Measurements from ENCODE around the gene CBY2.
"Not testable (repeated sequence)": the region's sequence is repeated elsewhere in the genome, so short reads cannot be mapped to it uniquely, and the experiment has no call there.

CBY2 gene

GRCh38 chr13:45744979-45745378, 42.9 kb downstream of the CBY2 start:
- TF ChIP-seq POLR2A (IDR thresholded peaks at IDR 0.05; ENCODE audit: low read depth, low read length), result no peak
- no peak for FAIRE-seq
- no peak for DNase-seq (ENCODE audit: insufficient read length, low spot score)

GRCh38 chr13:45747071-45747470, 45.0 kb downstream of the CBY2 start:
- no peak for TF ChIP-seq POLR2A (IDR thresholded peaks at IDR 0.05; ENCODE audit: low read depth, low read length)
- no peak for DNase-seq (ENCODE audit: insufficient read length, low spot score)
- FAIRE-seq, result no peak

GRCh38 chr13:45748941-45749759, 47.0 kb downstream of the CBY2 start:
- no peak for DNase-seq (ENCODE audit: insufficient read length, low spot score)
- FAIRE-seq, result no peak
- TF ChIP-seq POLR2A (IDR thresholded peaks at IDR 0.05; ENCODE audit: low read depth, low read length), result no peak

GRCh38 chr13:45750566-45750965, 48.4 kb downstream of the CBY2 start:
- FAIRE-seq, result no peak
- no peak for TF ChIP-seq POLR2A (IDR thresholded peaks at IDR 0.05; ENCODE audit: low read depth, low read length)

GRCh38 chr13:45751885-45752284, 49.8 kb downstream of the CBY2 start:
- DNase-seq (ENCODE audit: insufficient read length, low spot score) (no peak), FAIRE-seq (no peak)
- no peak for TF ChIP-seq POLR2A (IDR thresholded peaks at IDR 0.05; ENCODE audit: low read depth, low read length)

More at GRCh38 chr13:45750566-45750965, 48.4 kb downstream of the CBY2 start:
- no peak for DNase-seq (ENCODE audit: insufficient read length, low spot score)

- TF ChIP-seq POLR2A (IDR thresholded peaks at IDR 0.05; ENCODE audit: low read depth, low read length), result no peak
- FAIRE-seq (no peak), DNase-seq (ENCODE audit: insufficient read length, low spot score) (no peak)
Observed at GRCh38 chr13:45752510-45752909, 50.4 kb downstream of the CBY2 start.

- FAIRE-seq; DNase-seq (ENCODE audit: insufficient read length, low spot score): not testable (repeated sequence)
Observed at GRCh38 chr13:45756498-45756897, 54.4 kb downstream of the CBY2 start.

- FAIRE-seq; DNase-seq (ENCODE audit: insufficient read length, low spot score): not testable (repeated sequence)
Observed at GRCh38 chr13:45757589-45757988, 55.5 kb downstream of the CBY2 start.

- DNase-seq (ENCODE audit: insufficient read length, low spot score) (no peak), FAIRE-seq (no peak)
- no peak for TF ChIP-seq POLR2A (IDR thresholded peaks at IDR 0.05; ENCODE audit: low read depth, low read length)
Observed at GRCh38 chr13:45763419-45763818, 61.3 kb downstream of the CBY2 start.
